ENCODE measurements around the gene ZFP1.
"Not testable (repeated sequence)": the region's sequence is repeated elsewhere in the genome, so short reads cannot be mapped to it uniquely, and the experiment has no call there.

ZFP1 gene

DNA sequence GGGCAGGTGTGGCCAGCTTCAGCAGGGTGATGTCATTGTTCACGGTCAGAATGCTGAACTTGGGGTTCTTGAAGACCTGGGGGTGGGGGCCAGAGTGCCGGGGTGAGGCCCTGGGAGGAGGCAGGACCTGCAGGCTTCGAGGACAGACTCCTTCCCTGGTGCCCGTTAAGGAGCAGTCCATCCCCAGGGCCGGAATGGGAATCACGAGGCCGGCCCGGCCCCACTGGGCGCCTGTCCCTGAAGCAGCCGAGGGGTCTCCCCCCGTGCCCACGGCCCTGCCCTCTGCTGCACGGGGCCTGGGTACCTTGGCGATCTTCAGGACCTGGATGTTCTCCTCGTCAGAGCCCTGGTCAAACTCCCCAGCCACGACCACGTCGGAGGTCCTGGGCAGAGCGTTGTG lies 57.1 kb downstream of the ZFP1 start:
- DNase-seq = not testable (repeated sequence)

DNA sequence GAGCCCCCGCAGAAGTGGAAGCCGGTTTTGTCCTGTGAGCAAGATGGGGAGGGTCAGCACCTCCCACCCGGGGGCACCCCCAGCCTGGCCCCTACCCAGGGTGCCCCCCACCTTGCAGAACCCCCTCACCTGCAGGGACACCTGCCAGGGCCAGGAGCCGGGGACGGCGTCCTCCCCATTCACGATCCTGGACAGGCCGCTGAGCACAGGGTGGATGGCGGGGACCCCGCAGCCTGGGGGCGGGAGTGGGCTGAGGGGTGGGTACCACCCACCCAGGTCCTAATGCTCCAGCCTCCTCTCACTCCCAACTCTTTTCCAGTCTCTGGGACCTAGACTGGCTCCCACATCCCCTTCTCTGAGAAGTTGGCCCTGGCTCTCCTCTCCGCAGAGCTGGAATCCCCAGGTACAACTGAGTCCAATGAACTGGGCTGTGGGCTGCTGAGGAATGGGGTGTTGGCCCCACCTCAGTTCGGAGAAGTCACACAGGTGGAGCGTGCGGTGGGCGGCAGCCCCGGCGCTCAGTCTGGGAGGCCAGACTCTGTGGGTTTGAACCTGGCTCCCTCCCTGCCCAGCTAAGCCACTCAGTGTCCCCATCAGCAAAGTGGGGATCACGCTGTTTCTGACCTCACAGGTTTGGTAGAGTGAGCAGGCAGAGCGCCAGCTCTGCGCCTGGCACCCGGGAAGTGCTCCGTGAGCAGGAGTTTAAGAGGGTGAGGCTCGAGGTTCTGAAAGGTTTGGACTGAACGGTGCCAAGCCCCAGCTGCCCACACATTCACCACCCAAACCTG lies 57.8 kb downstream of the ZFP1 start:
- not testable (repeated sequence) for DNase-seq

DNA sequence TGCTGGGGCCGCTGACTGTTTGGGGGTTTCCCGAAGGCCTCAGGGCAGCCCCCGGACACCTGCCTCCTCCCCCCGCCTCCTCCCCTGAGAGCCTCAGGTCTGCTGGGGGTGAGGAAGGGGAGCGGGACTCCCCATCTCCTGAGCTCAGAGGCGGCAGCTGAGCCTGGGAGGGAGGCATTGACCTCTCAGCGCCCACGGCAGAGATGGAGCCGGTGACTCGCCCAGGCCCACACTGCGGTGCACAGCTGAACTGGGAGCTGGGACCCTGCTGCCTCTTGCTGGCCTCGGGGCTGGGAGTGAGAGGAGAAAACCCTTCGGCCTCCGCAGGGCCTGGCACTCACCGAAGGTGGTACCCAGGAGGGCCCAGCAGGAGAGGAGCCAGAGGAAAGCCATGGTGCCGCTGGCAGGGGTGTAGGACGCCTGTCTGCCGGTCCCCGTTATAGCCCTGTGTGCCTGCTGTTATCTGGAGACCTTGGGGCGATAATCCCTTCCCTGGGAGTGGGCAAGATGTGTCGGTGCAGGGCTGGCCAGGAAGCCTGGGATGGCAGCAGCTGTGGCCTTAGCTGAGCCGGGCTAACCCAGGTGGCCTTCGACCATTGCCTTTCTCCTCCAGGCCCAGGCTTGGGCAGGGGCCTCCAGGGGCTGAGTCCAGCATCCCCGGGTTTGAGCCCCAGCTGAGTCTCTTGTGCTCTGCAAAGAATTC lies 58.6 kb downstream of the ZFP1 start, which contains the start of gene CTRB2:
TSS of gene CTRB2 (minus strand) at position 413 of the 703 bp plus-strand sequence. CDS start at position 393, 20 bp downstream.
- no peak for DNase-seq

DNA sequence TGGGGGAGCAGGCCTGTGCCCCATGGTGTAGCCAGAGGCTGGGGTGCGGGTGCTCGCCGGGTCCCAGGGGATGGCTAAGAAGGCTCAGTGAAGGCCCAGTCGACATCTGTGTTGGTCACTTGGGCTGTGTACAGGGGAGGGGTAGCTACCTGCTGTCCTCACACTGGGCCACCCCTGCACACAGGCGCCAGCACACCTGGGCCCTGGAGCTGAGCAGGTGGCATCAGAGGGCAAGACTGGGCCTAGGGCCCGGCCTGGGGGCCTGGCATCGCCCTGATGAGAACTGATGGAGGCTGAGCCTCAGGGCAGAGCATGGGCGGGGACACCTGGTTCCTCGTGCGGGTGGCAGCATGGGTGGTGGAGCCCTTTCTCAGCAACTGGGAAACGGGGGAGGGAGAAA lies 59.5 kb downstream of the ZFP1 start:
- DNase-seq = no peak

DNA sequence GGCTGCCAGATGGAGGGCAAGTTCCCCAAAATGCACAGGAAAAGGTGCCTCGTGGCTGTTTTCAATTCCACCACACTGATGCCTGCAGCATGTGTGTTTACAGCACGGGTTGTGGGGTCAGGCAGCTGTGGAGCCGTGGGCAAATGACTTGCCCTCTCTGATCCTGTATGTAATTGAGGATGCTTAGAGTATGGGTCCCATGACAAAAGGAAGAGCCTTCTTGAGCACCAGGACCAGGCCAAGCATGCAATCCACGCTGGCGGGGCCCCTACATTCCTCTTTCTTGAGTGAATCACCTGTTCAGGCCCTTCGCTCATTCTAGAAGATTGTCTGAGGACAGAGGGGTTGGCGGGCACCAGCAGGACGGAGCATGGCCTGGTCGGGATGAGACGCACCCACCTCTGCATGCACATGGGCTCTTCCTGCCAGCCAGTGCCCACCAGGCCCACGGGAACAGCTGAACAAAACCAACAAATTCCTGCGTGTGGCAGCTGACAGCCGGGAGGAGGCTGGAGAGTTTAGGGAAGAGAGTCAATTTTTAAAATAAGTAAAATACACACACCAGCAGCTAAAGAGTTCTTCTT lies 60.0 kb downstream of the ZFP1 start:
- no peak for DNase-seq

DNA sequence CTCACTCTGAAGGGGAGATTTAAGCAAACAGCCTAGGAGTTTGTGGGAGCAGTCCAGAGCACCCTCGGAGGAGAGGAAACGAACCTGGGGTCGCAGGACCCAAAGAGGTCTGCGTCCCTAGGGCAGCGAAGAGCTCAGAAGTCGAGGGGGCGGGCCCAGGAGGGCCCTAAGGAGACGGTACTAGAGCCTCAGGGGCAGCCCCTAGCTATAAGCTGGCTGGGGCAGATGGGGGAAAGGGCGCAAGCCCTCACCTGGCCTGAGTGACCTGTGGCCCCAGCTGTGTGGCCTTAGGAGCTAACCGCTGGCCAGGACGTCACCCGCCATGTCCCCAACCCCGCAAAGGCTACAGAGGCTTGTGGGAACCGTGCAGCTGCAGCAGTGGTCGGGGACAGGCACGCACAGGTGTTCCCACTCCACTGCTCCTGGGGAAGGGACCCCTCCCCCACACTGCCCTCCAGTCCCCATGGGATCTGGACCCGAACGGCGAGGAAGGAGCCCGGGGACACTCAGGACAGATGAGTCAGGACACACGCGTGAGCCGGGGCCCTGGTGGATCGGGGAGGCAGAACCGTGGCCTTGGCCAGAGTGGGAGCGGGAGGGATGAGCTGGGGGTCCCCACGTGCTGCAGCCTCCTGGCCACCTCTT lies 60.7 kb downstream of the ZFP1 start:
- no peak for DNase-seq

DNA sequence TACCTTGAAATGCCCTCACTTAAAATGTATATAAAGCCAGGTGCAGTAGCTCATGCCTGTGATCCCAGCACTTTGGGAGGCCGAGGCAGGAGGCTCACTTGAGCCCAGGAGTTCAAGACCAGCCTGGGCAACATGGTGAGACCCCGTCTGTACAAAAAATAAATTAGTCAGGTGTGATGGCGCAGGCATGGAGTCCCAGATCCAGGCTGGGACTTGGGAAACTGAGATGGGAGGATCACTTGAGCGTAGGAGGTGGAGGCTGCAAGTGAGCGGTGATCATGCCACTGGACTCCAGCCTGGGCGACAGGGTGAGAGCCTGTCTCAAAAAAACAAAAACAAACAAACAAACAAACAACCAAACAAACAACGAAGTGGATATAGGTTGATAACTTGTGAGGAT lies 61.2 kb downstream of the ZFP1 start:
- DNase-seq = not testable (repeated sequence)

DNA sequence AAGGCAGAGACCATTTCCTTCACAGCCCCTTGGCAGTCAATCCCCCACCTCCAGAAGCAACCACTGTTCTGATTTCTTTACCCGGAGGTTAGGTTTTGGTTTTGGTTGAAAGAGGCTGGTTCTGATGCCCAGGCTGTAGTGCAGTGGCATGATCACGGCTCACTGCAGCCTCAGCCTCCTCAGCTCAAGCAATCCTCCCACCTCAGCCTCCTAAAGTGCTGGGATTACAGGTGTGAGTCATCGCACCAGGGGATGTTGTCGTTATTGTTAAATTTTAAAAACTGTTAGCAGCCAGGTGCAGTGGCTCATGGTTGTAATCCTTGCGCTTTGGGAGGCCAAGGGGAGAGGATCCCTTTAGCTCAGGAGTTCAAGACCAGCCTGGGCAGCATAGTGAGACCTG lies 61.6 kb downstream of the ZFP1 start:
- DNase-seq = no peak

DNA sequence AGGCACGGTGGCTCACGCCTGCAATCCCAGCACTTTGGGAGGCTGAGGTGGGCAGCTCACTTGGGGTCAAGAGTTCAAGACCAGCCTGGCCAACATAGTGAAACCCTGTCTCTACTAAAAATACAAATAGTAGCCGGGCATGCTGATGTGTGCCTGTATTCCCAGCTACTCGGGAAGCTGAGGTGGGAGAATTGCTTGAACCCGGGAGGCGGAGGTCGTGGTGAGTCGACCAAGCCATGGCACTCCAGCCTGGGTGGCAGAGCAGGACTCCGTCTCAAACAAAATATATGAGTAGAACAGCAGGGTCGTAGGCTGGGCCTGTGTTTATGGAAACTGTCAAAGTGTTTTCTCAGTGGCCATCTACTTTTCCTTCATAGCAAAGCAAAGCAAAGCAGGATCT lies 63.0 kb downstream of the ZFP1 start:
- DNase-seq = not testable (repeated sequence)

DNA sequence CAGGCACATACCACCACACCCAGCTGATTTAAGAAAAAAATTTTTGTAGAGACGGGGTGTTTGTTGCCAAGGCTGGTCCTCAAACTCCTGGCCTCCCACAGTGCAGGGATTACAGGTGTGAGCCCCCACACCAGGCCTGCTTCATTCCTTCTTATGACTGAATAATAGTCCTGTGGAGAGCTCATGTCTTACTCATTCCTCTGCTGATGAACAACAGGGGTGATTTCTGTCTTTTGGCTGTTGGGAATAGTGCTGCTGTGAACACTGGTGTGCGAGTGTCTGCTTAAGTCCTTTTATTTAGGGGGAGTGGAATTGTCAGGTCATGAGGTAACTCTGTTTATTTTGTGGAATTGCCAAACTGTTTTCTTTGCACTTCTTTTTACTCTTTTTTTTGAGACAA lies 67.8 kb downstream of the ZFP1 start:
- DNase-seq = no peak

DNA sequence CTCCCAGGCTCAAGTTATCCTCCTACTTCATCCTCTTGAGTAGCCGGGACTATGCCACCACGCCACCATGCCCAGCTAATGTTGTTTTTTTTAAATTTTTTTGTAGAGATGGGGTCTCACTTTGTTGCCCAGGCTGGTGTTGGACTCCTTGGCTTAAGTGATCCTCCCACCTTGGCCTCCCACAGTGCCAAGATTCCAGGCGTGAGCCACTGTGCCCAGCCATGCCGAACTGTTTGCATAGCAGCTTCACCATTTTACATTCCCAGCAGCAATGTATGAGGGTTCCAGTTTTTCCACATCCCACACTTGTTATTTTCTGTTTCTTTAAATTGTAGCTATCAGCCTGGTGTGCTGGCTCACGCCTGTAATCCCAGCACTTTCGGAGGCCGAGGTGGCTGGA lies 68.3 kb downstream of the ZFP1 start:
- no peak for DNase-seq

DNA sequence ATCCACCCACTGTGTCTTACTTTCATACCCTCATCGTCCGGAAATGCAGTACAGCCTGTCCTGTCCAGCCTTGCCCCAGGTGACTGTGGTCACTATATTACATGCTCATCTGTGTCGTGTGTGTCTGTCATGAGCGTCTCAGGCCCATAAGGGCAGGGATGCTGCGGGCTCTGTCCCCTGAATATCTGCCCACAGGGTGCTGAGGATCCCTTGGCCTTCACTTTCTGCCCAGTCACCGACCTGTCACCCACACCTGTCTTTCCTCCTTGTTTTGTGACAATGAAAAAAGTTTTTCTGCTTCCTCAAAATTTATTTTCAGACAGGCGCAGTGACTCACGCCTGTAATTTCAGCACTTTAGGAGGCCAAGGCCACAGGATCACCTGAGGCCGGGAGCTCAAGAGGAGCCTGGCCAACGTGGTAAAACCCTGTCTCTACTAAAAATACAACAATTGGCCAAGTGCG lies 69.1 kb downstream of the ZFP1 start:
- DNase-seq = no peak

DNA sequence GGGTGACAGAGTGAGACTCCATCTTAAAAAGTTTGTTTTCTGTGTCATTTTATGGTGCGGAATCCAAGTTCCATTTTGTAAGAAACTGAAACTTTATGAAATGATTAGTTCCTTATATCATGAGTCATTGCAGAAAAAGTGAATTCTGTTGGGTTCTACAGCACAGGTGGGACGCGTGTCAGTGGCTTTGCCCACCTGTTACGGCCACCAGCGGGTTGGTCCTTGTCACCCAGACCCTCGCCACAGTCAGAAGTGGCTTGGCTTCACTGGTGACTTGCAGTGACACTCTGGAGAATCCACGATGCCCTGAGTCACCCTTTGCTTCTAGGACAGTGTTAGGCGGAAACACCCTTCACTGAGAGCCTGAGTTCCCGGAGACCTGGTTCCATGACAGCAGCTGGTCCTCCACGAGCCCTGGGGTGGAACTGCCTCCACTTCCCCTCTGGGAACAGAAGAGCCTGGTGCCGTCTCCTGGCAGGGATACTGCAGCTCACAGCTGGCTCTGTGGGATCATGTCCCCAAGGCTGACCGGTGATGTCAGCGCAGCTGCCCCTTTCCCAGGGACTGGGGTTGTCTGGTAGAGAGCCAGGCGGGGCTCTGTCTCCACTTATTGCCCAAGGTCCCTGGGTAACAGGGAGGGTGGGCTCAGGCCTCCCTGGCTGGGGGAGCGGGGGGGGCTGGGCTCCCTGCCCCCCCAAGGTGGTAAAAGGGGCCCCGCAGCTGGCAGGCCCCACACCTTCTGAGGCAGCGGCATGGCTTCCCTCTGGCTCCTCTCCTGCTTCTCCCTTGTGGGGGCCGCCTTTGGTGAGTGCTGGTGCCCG lies 70.1 kb downstream of the ZFP1 start, which contains the start of gene CTRB1:
TSS of gene CTRB1 (plus strand) at position 733 of the 821 bp plus-strand sequence. CDS start at position 753, 20 bp downstream.
- no peak for DNase-seq

DNA sequence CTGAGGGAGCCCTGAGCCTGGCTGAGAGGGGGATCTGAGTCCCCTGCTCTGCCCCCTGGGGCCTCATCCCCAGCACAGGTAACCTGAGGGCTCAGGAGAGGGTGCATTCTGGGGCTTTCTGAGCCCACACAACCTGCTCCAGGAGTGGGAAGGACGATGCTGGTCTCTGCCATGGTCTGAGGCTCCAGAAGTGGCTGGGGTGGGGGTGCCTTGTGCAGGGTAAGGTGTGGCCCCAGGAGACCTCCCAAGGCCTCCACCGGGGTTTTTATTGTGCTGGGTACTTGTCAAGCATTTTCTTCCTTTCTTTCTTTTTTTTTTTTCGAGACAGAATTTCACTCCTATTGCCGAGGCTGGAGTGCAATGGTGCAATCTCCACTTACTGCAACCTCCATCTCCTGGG lies 70.8 kb downstream of the ZFP1 start:
- DNase-seq = no peak

DNA sequence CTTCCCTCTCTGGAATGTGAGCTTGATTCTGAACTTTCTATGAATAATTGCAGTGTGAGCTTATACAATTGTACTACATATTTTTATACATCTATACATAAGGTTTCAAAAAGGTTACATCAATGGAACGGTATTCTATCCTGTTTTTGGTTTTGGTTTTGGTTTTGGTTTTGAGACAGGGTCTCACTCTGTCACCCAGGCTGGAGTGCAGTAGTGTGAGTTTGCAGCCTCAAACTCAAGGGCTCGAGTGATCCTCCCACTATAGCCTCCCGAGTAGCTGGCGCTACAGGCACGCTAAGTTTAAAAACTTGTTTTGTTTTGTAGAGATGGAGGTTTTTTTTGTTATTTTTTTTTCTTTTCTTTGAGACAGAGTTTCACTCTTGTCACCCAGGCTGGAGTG lies 71.5 kb downstream of the ZFP1 start:
- DNase-seq = no peak

Measured in CD4-positive, alpha-beta T cell treated with Interleukin-17A for 4 hours (primary cell).